Amniotic epithelial cell (primary cell): ENCODE measurements around the gene NRL.
A peak's percentile ranks its signal among the peaks of the same experiment; 100 is the strongest.

Source experiments
- DNase-seq: peaks from one replicate; pipeline ENCODE4 v3.0.0-alpha.2; 2010; ENCODE audit warnings: low read depth

The NRL gene

DNA sequence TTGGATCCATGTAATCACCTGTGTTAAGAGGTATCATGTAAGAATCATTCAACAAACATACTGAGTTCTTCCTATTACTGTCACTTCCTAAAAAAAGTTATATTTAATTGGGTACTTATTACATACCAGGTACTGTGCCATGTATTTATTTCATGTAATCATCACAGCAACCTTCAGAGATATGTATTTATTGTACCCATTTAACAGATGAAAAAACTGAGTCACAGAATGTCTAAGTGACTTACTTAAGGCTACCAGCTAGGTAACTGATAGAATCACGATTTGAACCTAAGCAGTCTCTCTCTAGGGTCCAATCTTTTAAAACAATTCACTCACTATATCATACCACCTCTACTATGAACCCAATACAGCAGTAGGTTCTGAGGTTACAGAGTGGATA, 29.7 kb upstream of the NRL start:
- no peak for DNase-seq

DNA sequence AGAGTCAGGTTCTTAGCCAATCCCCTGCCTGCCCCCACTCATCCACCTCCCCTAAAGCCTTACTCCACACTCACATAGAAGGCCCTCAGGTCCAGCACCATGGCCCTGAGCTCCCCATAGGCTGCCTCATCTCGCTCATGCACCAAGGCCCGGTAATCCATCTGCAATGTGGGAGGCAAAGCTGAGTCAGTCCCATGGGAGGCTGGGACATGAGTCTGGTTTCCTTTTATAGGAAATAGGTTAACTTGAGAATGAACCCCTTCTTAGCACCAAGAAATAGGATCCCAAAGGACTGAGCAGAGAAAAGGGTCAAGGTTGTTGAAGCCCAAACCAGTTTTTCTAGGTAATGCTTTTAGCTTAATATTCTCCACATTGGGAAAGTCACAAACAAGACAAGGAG, 28.8 kb upstream of the NRL start:
- peak; percentile 58 for DNase-seq

DNA sequence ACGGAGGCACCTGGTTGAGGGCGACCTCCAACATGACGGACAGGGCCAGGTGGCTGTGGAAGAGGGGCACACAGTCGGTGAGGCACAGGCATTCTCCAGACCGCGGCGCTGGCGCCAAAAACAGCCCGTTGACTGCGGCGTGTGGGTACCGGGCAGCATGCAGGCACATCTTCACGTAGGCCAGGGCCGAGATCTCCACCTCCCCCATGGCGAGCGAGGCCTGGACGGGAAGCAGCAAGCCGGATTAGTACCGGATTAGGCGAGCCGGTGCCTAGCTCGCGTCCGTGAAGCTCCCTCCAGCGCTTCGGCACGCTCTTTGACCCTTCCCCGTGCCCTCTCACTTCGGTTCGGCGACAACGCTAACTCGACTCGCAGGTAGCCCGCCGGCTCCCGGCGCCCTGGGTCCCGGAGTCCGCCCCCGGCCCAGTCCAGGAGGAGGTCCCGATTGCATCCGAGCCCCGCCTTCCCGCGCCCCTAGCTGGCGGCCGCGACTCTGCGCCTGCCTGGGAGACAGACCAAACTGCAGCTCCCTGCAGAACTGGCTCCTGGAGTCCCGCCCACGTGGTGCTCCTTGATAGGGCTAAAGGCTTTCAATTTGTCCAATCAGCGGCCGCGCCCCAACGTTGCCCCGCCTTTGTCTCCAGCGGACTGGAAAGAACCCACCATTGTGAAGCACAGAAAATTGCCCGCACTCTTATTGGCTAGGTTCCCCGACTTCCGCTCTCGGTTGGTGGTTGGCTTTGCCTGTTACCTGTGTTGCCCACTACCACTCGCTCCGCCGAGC, 26.5 kb upstream of the NRL start, which contains the start of gene EMC9:
TSS of gene EMC9 (minus strand) at position 495 of the 784 bp plus-strand sequence. CDS start at position 208, 287 bp downstream.
- DNase-seq, result peak; percentile 99

DNA sequence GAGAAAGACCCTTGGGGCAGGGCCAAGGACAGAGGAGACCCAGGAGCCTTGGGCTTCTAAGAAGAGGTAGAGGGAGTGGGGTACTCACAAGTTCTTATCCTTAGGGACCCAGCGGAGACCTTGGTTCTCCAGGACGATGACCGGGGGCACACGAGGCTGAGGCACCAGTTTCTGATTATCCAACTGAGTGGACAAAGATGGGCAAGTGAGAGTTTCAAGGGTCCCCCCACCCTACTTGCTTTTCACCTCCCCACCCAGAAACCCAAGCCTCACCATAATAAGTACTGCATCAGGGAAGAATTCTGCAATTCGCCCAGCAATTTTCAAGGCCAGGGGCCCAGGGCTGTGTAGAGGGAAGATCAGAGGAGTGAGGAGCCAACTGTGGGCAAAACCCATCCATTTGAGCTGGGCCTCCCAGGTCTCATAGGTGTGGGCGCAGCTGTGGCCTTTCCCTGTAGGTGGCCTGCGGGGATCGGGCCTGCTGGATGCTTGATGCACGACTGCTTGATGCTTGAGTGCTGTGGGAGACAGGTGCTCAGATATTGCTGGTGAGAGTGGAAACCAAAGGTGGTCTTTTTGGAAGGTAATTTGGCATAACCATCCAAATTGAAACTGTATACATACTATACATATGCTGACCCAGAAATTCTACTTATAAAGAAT, 24.7 kb upstream of the NRL start:
- DNase-seq, result no peak

DNA sequence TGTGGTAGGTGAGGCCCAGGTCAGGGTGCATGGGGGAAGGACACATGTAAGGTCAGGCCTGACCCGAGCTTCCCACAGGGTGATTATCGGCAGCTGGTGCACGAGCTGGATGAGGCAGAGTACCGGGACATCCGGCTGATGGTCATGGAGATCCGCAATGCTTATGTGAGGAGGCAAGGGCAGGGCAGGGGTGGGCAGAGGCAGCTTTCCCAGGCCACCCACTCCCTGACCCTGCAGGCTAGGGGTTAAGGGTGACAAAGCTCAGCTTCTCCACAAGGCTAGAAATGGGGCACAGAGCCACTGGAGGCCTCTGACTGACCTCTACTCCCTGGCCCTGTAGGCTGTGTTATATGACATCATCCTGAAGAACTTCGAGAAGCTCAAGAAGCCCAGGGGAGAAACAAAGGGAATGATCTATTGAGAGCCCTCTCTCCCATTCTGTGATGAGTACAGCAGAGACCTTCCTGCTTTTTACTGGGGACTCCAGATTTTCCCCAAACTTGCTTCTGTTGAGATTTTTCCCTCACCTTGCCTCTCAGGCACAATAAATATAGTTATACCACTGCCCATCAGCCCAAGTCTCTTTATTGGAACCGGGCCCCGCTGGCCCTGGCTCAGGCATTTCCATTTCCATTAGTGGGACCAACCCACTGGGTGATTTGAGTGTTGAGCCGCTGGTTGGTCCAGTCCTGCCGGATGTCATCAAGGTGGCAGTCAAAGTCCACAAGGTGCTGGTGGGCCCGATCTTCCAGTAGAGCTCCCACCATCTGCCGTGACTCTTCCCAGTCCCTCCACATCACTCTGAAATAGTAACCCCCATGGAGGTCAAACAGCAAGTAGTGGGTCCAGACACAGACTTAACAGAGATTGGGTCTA, 23.9 kb upstream of the NRL start:
- no peak for DNase-seq

DNA sequence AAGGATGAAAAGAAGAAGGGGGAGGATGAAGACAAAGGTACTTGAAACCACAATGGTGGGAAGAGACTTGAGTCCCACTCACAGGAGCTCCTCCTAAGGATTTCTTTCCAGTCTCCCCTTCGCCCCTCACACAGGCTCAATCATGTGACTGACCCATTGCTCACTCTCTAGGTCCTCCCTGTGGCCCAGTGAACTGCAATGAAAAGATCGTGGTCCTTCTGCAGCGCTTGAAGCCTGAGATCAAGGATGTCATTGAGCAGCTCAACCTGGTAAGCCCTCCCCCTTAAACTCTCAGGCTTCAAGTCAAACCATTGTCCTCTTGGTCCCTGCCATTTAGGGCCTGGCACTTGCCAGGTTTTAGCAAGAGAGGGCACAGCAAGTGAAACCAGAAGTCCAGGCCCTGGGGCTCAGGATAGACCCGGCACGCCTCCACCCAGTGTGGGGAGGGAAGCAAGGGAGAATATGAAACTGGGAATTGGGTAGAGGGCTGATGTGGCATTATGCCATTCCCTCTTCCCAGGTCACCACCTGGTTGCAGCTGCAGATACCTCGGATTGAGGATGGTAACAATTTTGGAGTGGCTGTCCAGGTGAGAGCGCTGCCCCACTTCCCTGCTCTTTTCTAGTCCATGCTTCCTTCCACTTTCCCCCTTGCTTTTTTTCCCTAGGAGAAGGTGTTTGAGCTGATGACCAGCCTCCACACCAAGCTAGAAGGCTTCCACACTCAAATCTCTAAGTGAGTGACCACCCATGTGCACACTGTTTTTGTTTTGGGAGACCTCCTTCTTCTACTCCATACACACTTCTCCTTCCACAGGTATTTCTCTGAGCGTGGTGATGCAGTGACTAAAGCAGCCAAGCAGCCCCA, 23.0 kb upstream of the NRL start:
- no peak for DNase-seq

DNA sequence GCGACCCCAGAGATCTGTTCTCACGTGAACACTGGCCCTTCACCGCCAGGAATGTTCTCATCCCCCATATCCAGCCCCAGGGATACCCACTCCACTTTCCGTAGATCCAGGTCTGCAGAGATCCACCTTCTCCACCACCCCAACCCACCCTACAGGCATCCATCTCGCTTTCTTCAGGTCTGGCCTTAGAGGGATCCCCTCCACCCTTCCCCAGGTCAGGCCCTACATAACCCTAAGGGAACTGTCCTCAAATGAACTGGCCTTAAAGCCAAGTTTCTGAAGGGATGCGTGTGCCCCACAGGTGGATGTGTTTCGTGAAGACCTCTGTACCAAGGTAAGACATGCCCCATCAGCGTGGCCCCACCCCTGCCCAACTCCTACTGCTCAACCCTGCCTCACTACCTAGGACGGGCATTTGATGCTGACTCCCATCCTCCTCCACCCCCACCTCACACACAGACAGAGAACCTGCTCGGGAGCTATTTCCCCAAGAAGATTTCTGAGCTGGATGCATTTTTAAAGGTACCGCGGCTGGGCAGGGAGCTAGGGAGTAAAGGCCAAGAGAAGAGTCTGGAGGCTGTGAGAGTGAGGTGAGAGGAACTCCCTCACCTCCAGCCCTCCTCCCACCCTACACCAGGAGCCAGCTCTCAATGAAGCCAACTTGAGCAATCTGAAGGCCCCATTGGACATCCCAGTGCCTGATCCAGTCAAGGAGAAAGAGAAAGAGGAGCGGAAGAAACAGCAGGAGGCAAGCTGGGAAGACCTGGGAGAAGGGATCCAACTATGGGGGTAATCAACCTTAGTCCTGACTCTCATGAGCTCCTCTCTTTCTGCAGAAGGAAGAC, 22.2 kb upstream of the NRL start:
- DNase-seq, result no peak

DNA sequence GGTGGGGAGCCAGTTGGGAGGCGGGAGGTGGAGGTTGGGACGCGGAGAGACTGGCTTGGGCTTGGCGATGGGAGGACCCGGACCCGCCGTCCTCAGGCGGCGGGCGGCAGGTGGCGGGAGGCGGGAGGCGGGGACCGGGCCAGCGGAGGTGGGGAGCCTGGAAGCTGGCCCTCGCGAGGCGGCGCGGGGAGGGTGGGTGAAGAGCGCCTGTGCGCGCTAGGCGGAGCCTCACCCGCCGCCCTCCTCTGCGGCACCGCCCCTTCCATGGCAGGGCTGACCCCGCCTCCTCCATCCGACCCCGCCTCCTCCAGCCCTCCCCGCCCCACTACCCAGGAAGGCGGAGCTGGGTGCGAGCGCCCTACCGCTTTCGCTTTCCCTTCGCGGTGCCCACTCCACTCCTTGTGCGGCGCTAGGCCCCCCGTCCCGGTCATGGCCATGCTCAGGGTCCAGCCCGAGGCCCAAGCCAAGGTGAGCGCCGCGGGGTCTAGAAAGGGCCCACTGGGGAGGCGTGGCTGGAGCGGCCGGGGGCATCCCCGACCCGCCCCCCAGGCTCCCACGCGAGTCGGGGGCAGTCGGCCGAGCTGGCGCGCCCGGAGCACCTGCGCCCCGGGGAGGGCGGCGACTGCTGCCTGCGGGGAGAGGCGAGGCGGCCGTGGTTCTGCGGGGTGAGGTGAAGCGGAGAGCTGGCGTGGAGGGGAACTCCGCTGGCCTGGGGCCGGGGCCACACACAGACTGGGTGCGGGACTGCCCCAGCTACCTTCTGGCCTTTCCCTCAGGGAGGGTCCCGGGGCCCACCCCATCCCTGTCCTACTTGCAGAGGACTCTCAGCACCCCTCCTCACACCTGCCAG, 21.3 kb upstream of the NRL start, which contains the start of gene PSME1:
TSS of gene PSME1 (plus strand) at position 361 of the 850 bp plus-strand sequence. CDS start at position 430, 69 bp downstream.
- peak; percentile 75 for DNase-seq

DNA sequence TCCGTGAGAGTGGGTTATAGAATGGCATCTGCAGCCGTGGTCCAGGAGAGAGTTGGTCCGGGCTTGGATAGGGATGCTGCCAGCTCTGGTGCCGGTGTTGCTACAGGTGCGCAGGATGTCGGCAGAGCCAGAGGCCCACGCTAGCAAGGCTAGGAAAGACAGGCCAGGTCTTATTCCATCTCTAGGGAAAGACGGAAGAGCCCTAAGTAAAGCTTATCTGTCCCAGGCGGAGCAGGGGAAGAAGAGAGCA, 20.8 kb upstream of the NRL start:
- DNase-seq, result no peak

DNA sequence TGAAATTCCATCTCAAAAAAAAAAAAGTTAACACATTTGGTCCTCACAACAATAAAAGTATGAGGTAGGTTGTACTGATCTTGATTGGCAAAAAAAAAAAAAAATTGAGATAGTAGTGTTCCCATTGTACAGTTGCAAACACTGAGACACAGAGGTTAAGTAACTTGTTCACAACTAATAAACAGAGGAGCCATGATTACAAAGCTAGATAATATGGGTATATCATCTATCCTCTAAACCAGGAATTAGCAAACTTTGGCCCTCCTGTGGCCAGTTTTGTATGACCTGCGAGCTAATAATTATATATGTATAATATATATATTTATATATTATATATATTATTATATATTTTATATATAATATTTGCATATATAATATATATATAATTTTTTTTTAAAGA, 19.0 kb upstream of the NRL start:
- DNase-seq, result no peak

DNA sequence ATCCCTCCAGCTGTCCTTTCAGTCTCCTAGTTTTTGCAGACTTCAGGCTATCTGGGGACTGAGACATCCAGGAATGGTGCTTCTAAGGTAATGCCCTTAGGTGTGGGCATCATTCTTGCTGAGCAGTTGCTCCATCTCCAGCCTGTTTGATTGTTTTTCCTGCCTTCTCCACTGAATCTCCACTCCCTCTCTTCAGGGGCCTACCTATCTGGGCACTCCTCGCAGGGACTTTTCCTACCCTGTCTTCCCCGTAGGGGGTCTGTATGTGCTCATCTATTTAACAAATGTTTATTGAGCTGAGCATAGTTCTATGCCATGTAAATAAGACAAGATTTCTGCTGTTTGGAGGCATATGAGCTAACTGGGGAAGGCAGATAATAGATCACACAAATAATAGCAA, 18.2 kb upstream of the NRL start:
- DNase-seq, result no peak

DNA sequence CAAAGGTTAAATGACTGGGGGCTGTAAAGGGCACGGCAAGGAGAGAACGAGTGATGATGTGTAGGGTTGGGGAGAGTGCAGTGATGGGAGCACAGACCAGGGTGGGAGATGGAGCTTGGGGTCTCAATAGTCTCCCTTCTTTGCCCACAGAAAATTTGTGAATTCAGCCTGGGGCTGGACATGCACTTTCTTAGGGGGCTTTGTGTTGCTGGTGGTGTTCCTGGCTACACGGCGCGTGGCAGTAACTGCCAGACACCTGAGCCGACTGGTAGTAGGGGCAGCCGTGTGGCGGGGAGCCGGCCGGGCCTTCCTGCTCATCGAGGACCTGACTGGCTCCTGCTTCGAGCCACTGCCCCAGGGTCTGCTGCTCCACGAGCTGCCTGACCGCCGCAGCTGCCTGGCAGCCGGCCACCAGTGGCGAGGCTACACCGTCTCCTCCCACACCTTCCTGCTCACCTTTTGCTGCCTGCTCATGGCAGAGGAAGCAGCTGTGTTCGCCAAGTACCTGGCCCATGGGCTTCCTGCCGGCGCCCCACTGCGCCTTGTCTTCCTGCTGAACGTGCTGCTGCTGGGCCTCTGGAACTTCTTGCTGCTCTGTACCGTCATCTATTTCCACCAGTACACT, 17.4 kb upstream of the NRL start:
- no peak for DNase-seq

DNA sequence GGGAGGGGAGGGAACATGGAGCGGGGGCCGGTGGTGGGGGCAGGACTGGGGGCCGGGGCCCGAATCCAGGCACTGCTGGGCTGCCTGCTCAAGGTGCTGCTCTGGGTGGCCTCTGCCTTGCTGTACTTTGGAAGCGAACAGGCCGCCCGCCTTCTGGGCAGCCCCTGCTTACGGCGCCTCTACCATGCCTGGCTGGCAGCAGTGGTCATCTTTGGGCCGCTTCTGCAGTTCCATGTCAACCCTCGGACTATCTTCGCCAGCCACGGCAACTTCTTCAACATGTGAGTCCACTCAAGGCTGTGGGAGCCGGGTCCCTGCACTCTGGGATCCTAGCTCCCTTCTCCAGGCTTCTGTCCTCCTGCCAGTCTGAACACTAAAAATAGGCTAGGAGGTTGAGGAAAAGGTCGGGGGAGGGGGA, 16.8 kb upstream of the NRL start:
- DNase-seq, result no peak

DNA sequence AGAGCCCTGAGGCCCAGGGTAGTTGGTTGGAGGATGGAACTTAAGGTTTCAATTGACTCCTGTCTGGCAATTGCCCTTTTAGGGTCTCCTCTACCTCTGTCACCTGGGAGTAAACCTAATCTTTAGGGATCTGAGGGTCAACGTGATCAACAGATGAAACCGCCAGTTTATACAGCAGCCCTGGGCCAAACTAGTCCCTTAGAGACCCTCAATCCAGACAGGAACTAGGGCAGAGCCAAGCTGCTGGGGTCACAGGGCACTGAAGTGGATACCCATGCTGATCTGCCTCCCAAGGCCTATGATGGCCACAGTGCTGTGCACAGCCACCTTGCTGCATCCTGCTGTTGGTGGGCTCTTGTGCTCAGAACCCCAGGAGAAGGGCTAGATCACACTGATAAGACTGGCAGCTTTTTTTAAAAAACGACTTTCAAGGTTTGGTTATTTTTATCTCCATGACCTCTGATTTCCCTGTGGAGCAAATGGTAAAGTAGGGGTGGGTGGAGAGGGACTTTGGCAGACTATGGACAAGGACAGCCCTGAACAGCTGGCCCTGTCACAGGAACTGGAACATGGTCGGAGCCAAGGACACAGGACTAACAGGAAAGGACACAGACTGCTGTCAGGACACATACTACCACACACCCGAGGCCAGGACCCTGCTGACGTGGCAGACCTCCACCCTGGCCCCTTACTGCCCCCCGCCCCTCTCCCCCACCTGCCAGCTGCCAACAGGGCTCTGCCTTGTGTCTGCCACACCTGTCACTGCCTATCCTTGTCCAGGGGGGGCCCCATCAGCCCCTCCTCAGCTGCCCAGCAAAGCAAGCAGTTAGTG, 16.2 kb upstream of the NRL start:
- DNase-seq, result no peak

DNA sequence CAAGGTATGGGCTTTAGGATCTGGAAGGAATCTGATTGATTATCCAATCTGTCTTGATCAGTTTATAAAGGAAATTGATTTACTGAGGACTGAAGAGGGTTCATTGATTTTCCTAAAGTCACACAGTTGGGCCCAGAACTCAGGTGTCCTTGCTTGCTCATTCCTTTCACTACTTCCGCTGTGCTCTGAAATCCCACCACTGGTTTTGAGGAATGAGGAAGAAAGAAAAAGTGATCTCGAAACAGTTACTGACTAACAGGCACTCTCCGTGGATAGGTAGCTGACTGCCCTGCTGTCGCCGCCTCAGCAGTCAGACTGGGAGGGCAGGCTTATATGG, 15.6 kb upstream of the NRL start, which contains the start of gene FITM1:
TSS of gene FITM1 (plus strand) at position 280 of the 337 bp plus-strand sequence. CDS start 905 bp downstream, outside the sequence.
- DNase-seq, result no peak

DNA sequence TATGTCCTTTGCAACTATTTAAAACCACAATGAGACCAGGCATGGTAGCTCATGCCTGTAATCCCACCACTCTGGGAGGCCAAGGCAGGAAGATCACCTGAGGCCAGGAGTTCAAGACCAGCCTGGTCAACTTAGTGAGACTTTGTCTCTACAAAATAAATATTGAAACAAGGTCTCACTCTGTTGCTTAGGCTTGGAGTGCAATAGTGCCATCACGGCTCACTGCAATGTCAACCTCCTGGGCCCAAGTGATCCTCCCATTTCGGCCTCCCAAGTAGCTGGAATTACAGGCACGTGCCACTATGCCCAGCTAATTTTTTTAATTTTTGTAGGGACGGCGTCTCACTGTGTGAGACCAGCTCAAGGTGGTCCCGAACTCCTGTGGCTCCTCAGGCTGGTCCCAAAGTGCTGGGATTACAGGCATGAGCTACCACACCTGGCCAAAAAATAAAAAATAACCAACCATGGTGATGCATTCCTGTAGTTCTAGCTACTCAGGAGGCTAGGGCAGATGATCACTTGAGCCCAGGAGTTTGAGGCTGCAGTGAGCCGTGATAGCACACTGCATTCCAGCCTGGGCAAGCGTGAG, 14.8 kb upstream of the NRL start:
- no peak for DNase-seq

DNA sequence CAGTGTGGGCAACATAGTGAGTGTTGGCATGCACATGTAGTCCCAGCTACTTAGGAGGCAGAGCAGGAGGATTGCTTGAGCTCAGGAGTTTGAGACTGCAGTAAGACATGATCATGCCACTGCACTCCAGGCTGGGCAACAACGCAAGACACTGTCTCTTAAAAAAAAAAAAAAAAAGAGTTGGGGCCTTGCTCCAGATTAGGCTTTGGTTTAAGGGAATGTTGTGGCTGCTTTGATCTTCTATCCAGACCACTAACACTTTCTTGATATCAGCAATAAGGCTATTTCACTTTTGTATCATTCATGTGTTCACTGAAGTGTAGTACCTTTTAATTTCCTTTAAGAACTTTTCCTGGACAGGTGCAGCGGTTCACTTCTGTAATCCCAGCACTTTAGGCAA, 12.9 kb upstream of the NRL start:
- DNase-seq, result no peak

DNA sequence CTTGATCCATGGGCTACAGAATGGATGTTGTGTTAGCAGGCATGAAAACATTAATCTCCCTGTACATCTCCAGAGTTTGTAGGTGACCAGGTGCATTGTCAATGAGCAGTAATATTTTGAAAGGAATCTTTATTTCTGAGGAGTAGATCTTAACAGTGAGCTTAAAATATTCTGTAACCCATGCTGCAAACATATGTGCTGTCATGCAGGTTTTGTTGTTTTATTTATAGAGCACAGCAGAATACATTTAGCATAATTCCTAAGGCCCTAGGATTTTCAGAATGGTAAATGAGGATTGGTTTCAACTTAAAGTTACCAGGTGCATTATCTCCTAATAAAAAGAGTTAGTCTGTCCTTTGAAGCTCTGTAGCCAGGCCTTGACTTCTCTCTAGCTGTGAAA, 12.2 kb upstream of the NRL start:
- DNase-seq, result no peak
